Neural progenitor cell (in vitro differentiated cells): ENCODE data around the gene PPP1R9B.

Experiments
- CTCF ChIP-seq: fragments of 200-600 bp; sonication (generic); IDR thresholded peaks from 2 replicates; pipeline ENCODE4 v1.5.1; 2017; ENCODE audit warnings: antibody characterized with exemption, mild to moderate bottlenecking
- EZH2 ChIP-seq: fragments of 200-600 bp; sonication (generic); IDR thresholded peaks from 2 replicates; pipeline ENCODE4 v1.6.1; 2017; ENCODE audit warnings: antibody characterized with exemption, mild to moderate bottlenecking, moderate library complexity
- EZH2phosphoT487 ChIP-seq: fragments of 200-600 bp; sonication (generic); IDR thresholded peaks from 2 replicates; pipeline ENCODE4 v1.6.1; 2017; ENCODE audit warnings: antibody characterized with exemption

- TF ChIP-seq EZH2 (no peak), CTCF (no peak), EZH2phosphoT487 (no peak)
These were observed 62.5 kb downstream of the PPP1R9B start for GRCh38 chr17:50087912-50088405.
